Neural cell (in vitro differentiated cells): ENCODE measurements around the gene COL13A1. TPM values are rescaled to one million over a fixed set of nuclear protein-coding genes. Genes with fewer than 3 reads are reported as not detected.

Experiments
- H2AFZ ChIP-seq: fragments of 200-600, 300-800 bp; sonication (generic), shearing (Covaris generic); 2 replicates; pipeline ENCODE4 v1.6.0; 2014; ENCODE audit warnings: low read depth, mild to moderate bottlenecking, antibody characterized with exemption, low read length, moderate library complexity
- H3F3A ChIP-seq: fragments of 200-600 bp; shearing (Covaris generic); 2 replicates; pipeline ENCODE4 v1.6.1; 2016; ENCODE audit warnings: mild to moderate bottlenecking, moderate library complexity, mixed read lengths, antibody characterized with exemption, low read length; ENCODE audit not compliant: insufficient read depth, poor library complexity, severe bottlenecking
- H3K27ac ChIP-seq: fragments of 200-600, 300-800 bp; sonication (generic), shearing (Covaris generic); 2 replicates; pipeline ENCODE4 v1.5.1; 2014; ENCODE audit warnings: mild to moderate bottlenecking, low read length, moderate library complexity
- H3K27me3 ChIP-seq: fragments of 300-800, 200-600 bp; sonication (generic), shearing (Covaris generic); 2 replicates; pipeline ENCODE4 v1.6.0; 2014; ENCODE audit warnings: mild to moderate bottlenecking, low read depth, low read length, moderate library complexity; ENCODE audit not compliant: insufficient read depth
- H3K36me3 ChIP-seq: fragments of 300-800, 200-600 bp; sonication (generic), shearing (Covaris generic); 2 replicates; pipeline ENCODE4 v1.5.1; 2014; ENCODE audit warnings: mild to moderate bottlenecking, antibody characterized with exemption, low read length, moderate library complexity; ENCODE audit not compliant: insufficient read depth
- H3K4me2 ChIP-seq: fragments of 300-800, 200-600 bp; sonication (generic), shearing (Covaris generic); 2 replicates; pipeline ENCODE4 v1.6.0; 2014; ENCODE audit warnings: mild to moderate bottlenecking, low read length
- H3K4me3 ChIP-seq: fragments of 300-800, 200-600 bp; sonication (generic), shearing (Covaris generic); 2 replicates; pipeline ENCODE4 v1.5.1; 2014; ENCODE audit warnings: mild to moderate bottlenecking, low read length, moderate library complexity
- H3K79me2 ChIP-seq: fragments of 200-600 bp; shearing (Covaris generic); replicated peaks from 2 replicates; pipeline ENCODE4 v1.6.0; 2014; ENCODE audit warnings: mild to moderate bottlenecking, low read length, moderate library complexity; ENCODE audit not compliant: insufficient read depth
- H3K9ac ChIP-seq: fragments of 300-800, 200-600 bp; sonication (generic), shearing (Covaris generic); 2 replicates; pipeline ENCODE4 v1.6.1; 2016; ENCODE audit warnings: mild to moderate bottlenecking, low read length, mixed read lengths
- H3K9me2 ChIP-seq: fragments of 200-600 bp; shearing (Covaris generic); 2 replicates; pipeline ENCODE4 v1.6.1; 2016; ENCODE audit warnings: mild to moderate bottlenecking, low read length, mixed read lengths; ENCODE audit not compliant: insufficient read depth
- H3K9me3 ChIP-seq: fragments of 200-600, 300-800 bp; sonication (generic), shearing (Covaris generic); 2 replicates; pipeline ENCODE4 v1.6.1; 2016; ENCODE audit warnings: mild to moderate bottlenecking, mixed run types, low read length, moderate library complexity, mixed read lengths
- H4K20me1 ChIP-seq: fragments of 200-600 bp; shearing (Covaris generic); 2 replicates; pipeline ENCODE4 v1.6.1; 2016; ENCODE audit warnings: mild to moderate bottlenecking, mixed run types; ENCODE audit not compliant: insufficient read depth
- EP300 ChIP-seq: fragments of 450-650 bp; conservative IDR thresholded peaks from 2 replicates; pipeline ENCODE4 v1.6.1; 2014; ENCODE audit warnings: antibody characterized with exemption, mild to moderate bottlenecking, moderate library complexity; ENCODE audit not compliant: poor library complexity, severe bottlenecking
- EZH2 ChIP-seq: fragments of 200-600, 300-800 bp; shearing (Covaris generic), sonication (generic); IDR thresholded peaks from 2 replicates; pipeline ENCODE4 v1.6.1; 2014; ENCODE audit warnings: antibody characterized with exemption, low read length, borderline replicate concordance, mild to moderate bottlenecking; ENCODE audit not compliant: insufficient read depth, poor library complexity, severe bottlenecking
- MXI1 ChIP-seq: fragments of 450-650 bp; conservative IDR thresholded peaks from 2 replicates; pipeline ENCODE4 v1.6.1; 2014; ENCODE audit warnings: antibody characterized with exemption, mild to moderate bottlenecking; ENCODE audit not compliant: poor library complexity, severe bottlenecking
- POLR2AphosphoS5 ChIP-seq: IDR thresholded peaks from 2 replicates; pipeline ENCODE4 v1.6.1; 2012
- RAD21 ChIP-seq: fragments of 450-650 bp; conservative IDR thresholded peaks from 2 replicates; pipeline ENCODE4 v1.6.1; 2014; ENCODE audit warnings: antibody characterized with exemption, mild to moderate bottlenecking, moderate library complexity
- SMC3 ChIP-seq: fragments of 450-650 bp; conservative IDR thresholded peaks from 2 replicates; pipeline ENCODE4 v1.6.1; 2014; ENCODE audit warnings: antibody characterized with exemption, mild to moderate bottlenecking, moderate library complexity; ENCODE audit not compliant: poor library complexity
- TAF1 ChIP-seq: IDR thresholded peaks from 2 replicates; pipeline ENCODE4 v1.6.1; 2012; ENCODE audit warnings: low read depth
- polyA plus RNA-seq: library from polyadenylated mRNA; depleted of rRNA; stranded (reverse); fragments of >200 nt; gene quantifications from 2 replicates; pipeline ENCODE4 v1.2.3, GENCODE V29; 2014
- TF ChIP-seq, protein P1 (sequence below): fragments of 450-650 bp; IDR thresholded peaks from 2 replicates; pipeline ENCODE4 v1.5.1; 2014; ENCODE audit warnings: antibody characterized with exemption, mild to moderate bottlenecking, moderate library complexity; ENCODE audit not compliant: poor library complexity, severe bottlenecking
- TF ChIP-seq, protein P2 (sequence below): IDR thresholded peaks from 2 replicates; pipeline ENCODE4 v1.6.1; 2012; ENCODE audit warnings: borderline replicate concordance

COL13A1 gene
- polyA plus RNA-seq, 1 donor from 2014 or later = 4.7 TPM

- Histone ChIP-seq H3K27ac (no peak overlapping the region), H4K20me1 (no peaks in the 10 kb centered on the region), H3K4me2 (no peak overlapping the region), H3K9ac (no peak overlapping the region), H3K4me3 (no peak overlapping the region), H3K79me2 (no peaks in the 10 kb centered on the region), H3F3A (no peaks in the 10 kb centered on the region), H3K9me3 (no peaks in the 10 kb centered on the region), H3K27me3 (no peaks in the 10 kb centered on the region), H3K36me3 (no peaks in the 10 kb centered on the region), H3K9me2 (no peaks in the 10 kb centered on the region), H2AFZ (no peak overlapping the region)
- TF ChIP-seq EZH2 (no peak), MXI1 (no peak), TAF1 (no peak), EP300 (no peak), POLR2AphosphoS5 (no peak)
- TF ChIP-seq, protein P1, sequence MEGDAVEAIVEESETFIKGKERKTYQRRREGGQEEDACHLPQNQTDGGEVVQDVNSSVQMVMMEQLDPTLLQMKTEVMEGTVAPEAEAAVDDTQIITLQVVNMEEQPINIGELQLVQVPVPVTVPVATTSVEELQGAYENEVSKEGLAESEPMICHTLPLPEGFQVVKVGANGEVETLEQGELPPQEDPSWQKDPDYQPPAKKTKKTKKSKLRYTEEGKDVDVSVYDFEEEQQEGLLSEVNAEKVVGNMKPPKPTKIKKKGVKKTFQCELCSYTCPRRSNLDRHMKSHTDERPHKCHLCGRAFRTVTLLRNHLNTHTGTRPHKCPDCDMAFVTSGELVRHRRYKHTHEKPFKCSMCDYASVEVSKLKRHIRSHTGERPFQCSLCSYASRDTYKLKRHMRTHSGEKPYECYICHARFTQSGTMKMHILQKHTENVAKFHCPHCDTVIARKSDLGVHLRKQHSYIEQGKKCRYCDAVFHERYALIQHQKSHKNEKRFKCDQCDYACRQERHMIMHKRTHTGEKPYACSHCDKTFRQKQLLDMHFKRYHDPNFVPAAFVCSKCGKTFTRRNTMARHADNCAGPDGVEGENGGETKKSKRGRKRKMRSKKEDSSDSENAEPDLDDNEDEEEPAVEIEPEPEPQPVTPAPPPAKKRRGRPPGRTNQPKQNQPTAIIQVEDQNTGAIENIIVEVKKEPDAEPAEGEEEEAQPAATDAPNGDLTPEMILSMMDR = no peak
These were observed 88.5 kb downstream of the COL13A1 start for GRCh38 chr10:69890065-69890847.

DNA sequence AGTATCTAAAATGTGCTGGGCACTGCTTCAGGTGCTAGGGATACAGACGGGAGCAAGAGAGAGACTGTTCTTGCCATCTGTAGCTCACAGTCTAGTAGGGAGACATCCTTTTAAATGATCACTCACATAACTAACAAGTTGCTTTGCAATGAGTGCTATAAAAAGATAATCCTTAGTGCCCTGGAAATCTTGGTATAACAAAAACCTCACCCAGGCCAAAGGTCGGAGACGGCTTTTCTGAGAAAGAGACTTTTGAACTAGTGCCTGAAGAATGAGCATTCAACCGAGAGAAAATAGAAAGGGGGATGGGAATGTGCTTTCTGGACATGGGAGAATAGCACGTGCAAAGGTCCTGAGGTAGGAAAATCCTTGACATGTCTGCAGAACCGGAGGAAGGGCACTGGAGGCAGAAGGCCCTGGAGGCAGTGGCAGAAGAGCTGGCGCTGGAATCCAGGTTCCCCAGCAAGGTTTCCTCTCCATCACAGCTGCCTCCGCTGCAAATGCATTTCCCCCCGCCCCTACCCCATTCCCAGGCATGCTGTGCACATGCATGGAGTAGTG lies 89.4 kb downstream of the COL13A1 start:
- Histone ChIP-seq H4K20me1 (no peaks in the 10 kb centered on the region), H3K4me3 (no peak overlapping the region), H3K27me3 (no peaks in the 10 kb centered on the region), H3F3A (no peaks in the 10 kb centered on the region), H3K9me3 (no peaks in the 10 kb centered on the region), H3K4me2 (no peak overlapping the region), H2AFZ (no peak overlapping the region), H3K9me2 (no peaks in the 10 kb centered on the region), H3K79me2 (no peaks in the 10 kb centered on the region), H3K27ac (no peak overlapping the region), H3K36me3 (no peaks in the 10 kb centered on the region), H3K9ac (no peak overlapping the region)
- TF ChIP-seq MXI1 = no peak
- no peak for TF ChIP-seq EZH2
- no peak for TF ChIP-seq SMC3
- no peak for TF ChIP-seq POLR2AphosphoS5
- no peak for TF ChIP-seq RAD21
- TF ChIP-seq, protein P2, sequence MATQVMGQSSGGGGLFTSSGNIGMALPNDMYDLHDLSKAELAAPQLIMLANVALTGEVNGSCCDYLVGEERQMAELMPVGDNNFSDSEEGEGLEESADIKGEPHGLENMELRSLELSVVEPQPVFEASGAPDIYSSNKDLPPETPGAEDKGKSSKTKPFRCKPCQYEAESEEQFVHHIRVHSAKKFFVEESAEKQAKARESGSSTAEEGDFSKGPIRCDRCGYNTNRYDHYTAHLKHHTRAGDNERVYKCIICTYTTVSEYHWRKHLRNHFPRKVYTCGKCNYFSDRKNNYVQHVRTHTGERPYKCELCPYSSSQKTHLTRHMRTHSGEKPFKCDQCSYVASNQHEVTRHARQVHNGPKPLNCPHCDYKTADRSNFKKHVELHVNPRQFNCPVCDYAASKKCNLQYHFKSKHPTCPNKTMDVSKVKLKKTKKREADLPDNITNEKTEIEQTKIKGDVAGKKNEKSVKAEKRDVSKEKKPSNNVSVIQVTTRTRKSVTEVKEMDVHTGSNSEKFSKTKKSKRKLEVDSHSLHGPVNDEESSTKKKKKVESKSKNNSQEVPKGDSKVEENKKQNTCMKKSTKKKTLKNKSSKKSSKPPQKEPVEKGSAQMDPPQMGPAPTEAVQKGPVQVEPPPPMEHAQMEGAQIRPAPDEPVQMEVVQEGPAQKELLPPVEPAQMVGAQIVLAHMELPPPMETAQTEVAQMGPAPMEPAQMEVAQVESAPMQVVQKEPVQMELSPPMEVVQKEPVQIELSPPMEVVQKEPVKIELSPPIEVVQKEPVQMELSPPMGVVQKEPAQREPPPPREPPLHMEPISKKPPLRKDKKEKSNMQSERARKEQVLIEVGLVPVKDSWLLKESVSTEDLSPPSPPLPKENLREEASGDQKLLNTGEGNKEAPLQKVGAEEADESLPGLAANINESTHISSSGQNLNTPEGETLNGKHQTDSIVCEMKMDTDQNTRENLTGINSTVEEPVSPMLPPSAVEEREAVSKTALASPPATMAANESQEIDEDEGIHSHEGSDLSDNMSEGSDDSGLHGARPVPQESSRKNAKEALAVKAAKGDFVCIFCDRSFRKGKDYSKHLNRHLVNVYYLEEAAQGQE = no peak
- TF ChIP-seq, protein P1 = no peak
- no peak for TF ChIP-seq TAF1
- no peak for TF ChIP-seq EP300
